Neural progenitor cell (in vitro differentiated cells): Measurements from ENCODE around the gene FLRT2. TPM values are rescaled to one million over a fixed set of nuclear protein-coding genes. Genes with fewer than 3 reads are reported as not detected.

Experiments
- DNase-seq: peaks from one replicate; pipeline ENCODE4 v3.0.0-alpha.2; 2016; ENCODE audit warnings: low spot score
- H2AFZ ChIP-seq: fragments of 200-600 bp; sonication (generic); replicated peaks from 2 replicates; pipeline ENCODE4 v1.6.1; 2016; ENCODE audit warnings: antibody characterized with exemption
- H3F3A ChIP-seq: fragments of 200-600 bp; sonication (generic); 2 replicates; pipeline ENCODE4 v1.6.1; 2016; ENCODE audit warnings: antibody characterized with exemption, low read depth
- H3K27ac ChIP-seq: fragments of 200-600 bp; sonication (generic); 2 replicates; pipeline ENCODE4 v1.5.1; 2016; ENCODE audit warnings: mild to moderate bottlenecking
- H3K27me3 ChIP-seq: fragments of 200-600 bp; sonication (generic); 2 replicates; pipeline ENCODE4 v1.6.1; 2016; ENCODE audit warnings: mild to moderate bottlenecking, moderate library complexity
- H3K36me3 ChIP-seq: fragments of 200-600 bp; sonication (generic); 2 replicates; pipeline ENCODE4 v1.5.1; 2016
- H3K4me1 ChIP-seq: fragments of 200-600 bp; sonication (generic); 2 replicates; pipeline ENCODE4 v1.6.1; 2016; ENCODE audit warnings: mixed run types
- H3K4me2 ChIP-seq: fragments of 200-600 bp; sonication (generic); 2 replicates; pipeline ENCODE4 v1.6.1; 2016
- H3K4me3 ChIP-seq: fragments of 200-600 bp; sonication (generic); 2 replicates; pipeline ENCODE4 v1.5.1; 2016
- H3K79me2 ChIP-seq: fragments of 200-600 bp; sonication (generic); 2 replicates; pipeline ENCODE4 v1.6.1; 2016; ENCODE audit warnings: low read depth
- H3K9ac ChIP-seq: fragments of 200-600 bp; sonication (generic); 2 replicates; pipeline ENCODE4 v1.6.1; 2016
- H3K9me3 ChIP-seq: fragments of 200-600 bp; sonication (generic); 2 replicates; pipeline ENCODE4 v1.5.1; 2016; ENCODE audit warnings: low read depth
- H4K20me1 ChIP-seq: fragments of 200-600 bp; sonication (generic); 2 replicates; pipeline ENCODE4 v1.6.1; 2016; ENCODE audit warnings: low read depth
- H3K27ac Mint-ChIP-seq: 3 replicates; pipeline ENCODE4 v1.8.0; 2021; ENCODE audit warnings: mixed read lengths
- H3K27me3 Mint-ChIP-seq: 2 replicates; pipeline ENCODE4 v1.8.0; 2022; ENCODE audit warnings: low read depth, mild to moderate bottlenecking, inconsistent platforms, moderate library complexity, mixed read lengths; ENCODE audit not compliant: insufficient read depth
- H3K36me3 Mint-ChIP-seq: 3 replicates; pipeline ENCODE4 v1.8.0; 2021; ENCODE audit warnings: mixed read lengths
- H3K4me1 Mint-ChIP-seq: 3 replicates; pipeline ENCODE4 v1.8.0; 2021; ENCODE audit warnings: mixed read lengths
- H3K4me3 Mint-ChIP-seq: 3 replicates; pipeline ENCODE4 v1.8.0; 2021; ENCODE audit warnings: mild to moderate bottlenecking, moderate library complexity, mixed read lengths
- H3K9me3 Mint-ChIP-seq: 3 replicates; pipeline ENCODE4 v1.8.0; 2020; ENCODE audit warnings: mixed read lengths
- EZH2 ChIP-seq: fragments of 200-600 bp; sonication (generic); IDR thresholded peaks from 2 replicates; pipeline ENCODE4 v1.6.1; 2017; ENCODE audit warnings: antibody characterized with exemption, mild to moderate bottlenecking, moderate library complexity
- EZH2phosphoT487 ChIP-seq: fragments of 200-600 bp; sonication (generic); IDR thresholded peaks from 2 replicates; pipeline ENCODE4 v1.6.1; 2017; ENCODE audit warnings: antibody characterized with exemption
- total RNA-seq: library from RNA; depleted of rRNA; stranded (reverse); fragments of >200 nt; gene quantifications from 2 replicates; pipeline ENCODE4 v1.2.3, GENCODE V29; 2015; ENCODE audit warnings: low replicate concordance
- TF ChIP-seq, protein P1 (sequence below): fragments of 200-600 bp; sonication (generic); IDR thresholded peaks from 2 replicates; pipeline ENCODE4 v1.5.1; 2017; ENCODE audit warnings: antibody characterized with exemption, mild to moderate bottlenecking

Gene FLRT2
- 8.5 and 8.7 TPM in 2 replicates for total RNA-seq

DNA sequence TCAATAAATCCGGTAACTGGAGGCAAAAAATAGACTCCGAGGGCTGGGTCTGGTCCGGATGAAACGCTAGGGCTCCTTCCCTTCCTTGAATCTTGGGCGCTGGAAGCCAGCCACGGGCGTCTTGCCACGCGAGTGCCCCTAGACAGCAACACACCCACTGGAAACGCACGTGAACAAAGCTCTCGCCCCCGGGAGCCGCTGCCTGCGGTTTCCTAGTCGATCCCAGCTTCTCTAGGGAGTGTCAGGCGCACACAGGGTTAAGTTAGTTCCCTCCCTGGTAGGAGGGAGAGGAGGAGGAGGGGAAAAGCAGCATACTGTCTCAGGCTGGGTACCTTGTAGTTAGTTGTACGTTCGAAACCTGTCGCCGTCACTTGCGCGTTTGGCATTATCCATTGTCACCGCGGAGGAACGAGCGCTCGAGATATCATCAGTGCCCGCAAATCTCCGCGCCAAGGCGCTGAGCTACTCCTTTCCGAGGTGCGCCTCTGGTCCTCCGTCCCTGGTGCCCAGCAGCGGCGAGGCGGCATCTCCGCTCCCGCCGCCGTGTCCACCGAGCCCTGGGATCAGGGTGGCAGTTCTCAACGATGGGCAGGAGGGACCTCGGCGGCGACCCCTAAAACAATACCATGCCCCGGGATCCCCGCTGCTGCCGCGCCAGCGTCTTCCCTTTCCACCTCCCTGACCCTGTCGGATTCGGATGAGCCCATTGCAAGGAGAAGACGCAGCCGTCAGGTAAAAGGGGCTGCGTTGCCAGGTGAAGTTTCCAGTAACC lies at the start of gene FLRT2:
FLRT2 (plus strand) TSS at position 342 of the 772 bp plus-strand sequence. CDS start 91,371 bp downstream, outside the sequence.
- peak; percentile 62 for DNase-seq
- H3K4me1 Mint-ChIP-seq = peaks cover 46% of the 10 kb centered on the region
- Histone ChIP-seq H3K4me1 (peaks cover 28% of the 10 kb centered on the region), H4K20me1 (peaks cover 9% of the 10 kb centered on the region), H3K27me3 (peaks cover 57% of the 10 kb centered on the region), H3F3A (peaks cover 8% of the 10 kb centered on the region), H3K27ac (no peak within 1 kb of the TSS), H2AFZ (peak within 1 kb of the TSS; percentile 77), H3K9me3 (no peaks in the 10 kb centered on the region), H3K9ac (no peak within 1 kb of the TSS), H3K79me2 (peaks cover 6% of the 10 kb centered on the region), H3K4me3 (peak within 1 kb of the TSS; percentile 74), H3K36me3 (no peaks in the 10 kb centered on the region), H3K4me2 (peak within 1 kb of the TSS; percentile 88)
- peaks cover 36% of the 10 kb centered on the region for H3K27me3 Mint-ChIP-seq
- H3K36me3 Mint-ChIP-seq = no peaks in the 10 kb centered on the region
- no peaks in the 10 kb centered on the region for H3K9me3 Mint-ChIP-seq
- H3K27ac Mint-ChIP-seq = no peak within 1 kb of the TSS
- H3K4me3 Mint-ChIP-seq = peak within 1 kb of the TSS; percentile 96
- TF ChIP-seq EZH2 = peak; percentile 3
- TF ChIP-seq, protein P1, sequence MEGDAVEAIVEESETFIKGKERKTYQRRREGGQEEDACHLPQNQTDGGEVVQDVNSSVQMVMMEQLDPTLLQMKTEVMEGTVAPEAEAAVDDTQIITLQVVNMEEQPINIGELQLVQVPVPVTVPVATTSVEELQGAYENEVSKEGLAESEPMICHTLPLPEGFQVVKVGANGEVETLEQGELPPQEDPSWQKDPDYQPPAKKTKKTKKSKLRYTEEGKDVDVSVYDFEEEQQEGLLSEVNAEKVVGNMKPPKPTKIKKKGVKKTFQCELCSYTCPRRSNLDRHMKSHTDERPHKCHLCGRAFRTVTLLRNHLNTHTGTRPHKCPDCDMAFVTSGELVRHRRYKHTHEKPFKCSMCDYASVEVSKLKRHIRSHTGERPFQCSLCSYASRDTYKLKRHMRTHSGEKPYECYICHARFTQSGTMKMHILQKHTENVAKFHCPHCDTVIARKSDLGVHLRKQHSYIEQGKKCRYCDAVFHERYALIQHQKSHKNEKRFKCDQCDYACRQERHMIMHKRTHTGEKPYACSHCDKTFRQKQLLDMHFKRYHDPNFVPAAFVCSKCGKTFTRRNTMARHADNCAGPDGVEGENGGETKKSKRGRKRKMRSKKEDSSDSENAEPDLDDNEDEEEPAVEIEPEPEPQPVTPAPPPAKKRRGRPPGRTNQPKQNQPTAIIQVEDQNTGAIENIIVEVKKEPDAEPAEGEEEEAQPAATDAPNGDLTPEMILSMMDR = no peak
- peak; percentile 46 for TF ChIP-seq EZH2phosphoT487

DNA sequence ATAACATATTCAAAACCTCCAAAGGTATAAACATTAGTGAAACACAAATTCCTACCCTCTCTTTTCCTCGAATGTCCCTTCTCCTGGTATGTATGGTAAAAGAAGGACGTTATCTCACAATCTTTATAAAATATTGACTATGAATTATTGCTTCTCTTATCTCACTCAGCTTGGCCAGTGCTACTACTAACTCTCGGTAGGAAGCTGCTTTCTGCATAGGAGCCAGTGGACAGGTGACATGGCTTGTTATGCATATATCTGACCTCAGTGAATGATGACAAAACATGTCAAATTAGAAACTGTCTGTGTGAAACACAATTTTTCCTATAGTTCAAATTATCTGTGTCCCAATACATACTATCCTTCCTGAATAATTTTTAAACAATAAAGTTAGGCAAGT lies 48.5 kb upstream of the FLRT2 start:
- Histone ChIP-seq H3K27me3 (no peaks in the 10 kb centered on the region), H3K4me3 (no peak overlapping the region), H3K79me2 (no peaks in the 10 kb centered on the region), H4K20me1 (no peaks in the 10 kb centered on the region), H3F3A (no peaks in the 10 kb centered on the region), H3K27ac (no peak overlapping the region), H3K9ac (no peak overlapping the region), H3K4me2 (no peak overlapping the region), H3K36me3 (no peaks in the 10 kb centered on the region), H3K9me3 (no peaks in the 10 kb centered on the region), H2AFZ (no peak overlapping the region), H3K4me1 (no peaks in the 10 kb centered on the region)
- no peak for TF ChIP-seq EZH2phosphoT487
- TF ChIP-seq, protein P1 = no peak
- TF ChIP-seq EZH2 = no peak
- Mint-ChIP-seq H3K27me3 (peaks cover 2% of the 10 kb centered on the region), H3K4me3 (no peak overlapping the region), H3K36me3 (no peaks in the 10 kb centered on the region), H3K27ac (no peak overlapping the region), H3K9me3 (no peaks in the 10 kb centered on the region), H3K4me1 (no peaks in the 10 kb centered on the region)
- no peak for DNase-seq

DNA sequence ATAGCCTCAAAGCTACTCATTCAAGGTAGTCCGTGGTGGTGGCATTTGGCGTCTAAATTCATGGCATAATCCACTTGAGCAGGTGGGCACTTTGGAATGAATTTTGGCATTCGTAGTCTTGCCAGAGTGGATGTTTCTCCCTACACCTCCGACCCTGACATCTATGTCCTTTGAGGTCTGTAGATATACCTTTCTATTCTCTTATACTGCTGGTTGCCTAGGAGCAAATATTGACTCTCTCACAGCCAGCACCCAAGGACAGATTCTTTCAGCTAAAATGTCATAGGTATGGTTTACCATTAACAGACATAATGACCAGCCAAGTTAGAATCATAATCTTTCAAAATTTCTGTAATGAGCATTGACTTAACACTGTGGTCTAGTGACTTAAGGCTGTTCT lies 47.4 kb upstream of the FLRT2 start:
- Histone ChIP-seq H2AFZ (no peak overlapping the region), H3K9me3 (no peaks in the 10 kb centered on the region), H3K79me2 (no peaks in the 10 kb centered on the region), H3K27ac (no peak overlapping the region), H3K4me2 (no peak overlapping the region), H3F3A (no peaks in the 10 kb centered on the region), H3K36me3 (no peaks in the 10 kb centered on the region), H3K9ac (no peak overlapping the region), H4K20me1 (no peaks in the 10 kb centered on the region), H3K4me3 (no peak overlapping the region), H3K4me1 (no peaks in the 10 kb centered on the region), H3K27me3 (no peaks in the 10 kb centered on the region)
- TF ChIP-seq, protein P1 = no peak
- TF ChIP-seq EZH2 = no peak
- no peak for TF ChIP-seq EZH2phosphoT487
- no peak for DNase-seq
- Mint-ChIP-seq H3K4me3 (no peak overlapping the region), H3K27me3 (peaks cover 2% of the 10 kb centered on the region), H3K9me3 (no peaks in the 10 kb centered on the region), H3K36me3 (no peaks in the 10 kb centered on the region), H3K4me1 (no peaks in the 10 kb centered on the region), H3K27ac (no peak overlapping the region)
